NB4 (cell line): ENCODE data around the gene SIVA1.

ENCODE experiments used
- POLR2A ChIP-seq: IDR thresholded peaks from 2 replicates; pipeline ENCODE4 v1.6.1; 2011; ENCODE audit warnings: mild to moderate bottlenecking; ENCODE audit not compliant: insufficient read length; ENCODE audit errors: extremely low read depth
- TF ChIP-seq, protein P1 (sequence below): IDR thresholded peaks from one replicate; pipeline ENCODE4 v1.5.1; 2012; ENCODE audit warnings: low read depth, low read length
- TF ChIP-seq, protein P2 (sequence below): IDR thresholded peaks from 2 replicates; pipeline ENCODE4 v1.6.1; 2011; ENCODE audit warnings: low read depth, low read length

DNA sequence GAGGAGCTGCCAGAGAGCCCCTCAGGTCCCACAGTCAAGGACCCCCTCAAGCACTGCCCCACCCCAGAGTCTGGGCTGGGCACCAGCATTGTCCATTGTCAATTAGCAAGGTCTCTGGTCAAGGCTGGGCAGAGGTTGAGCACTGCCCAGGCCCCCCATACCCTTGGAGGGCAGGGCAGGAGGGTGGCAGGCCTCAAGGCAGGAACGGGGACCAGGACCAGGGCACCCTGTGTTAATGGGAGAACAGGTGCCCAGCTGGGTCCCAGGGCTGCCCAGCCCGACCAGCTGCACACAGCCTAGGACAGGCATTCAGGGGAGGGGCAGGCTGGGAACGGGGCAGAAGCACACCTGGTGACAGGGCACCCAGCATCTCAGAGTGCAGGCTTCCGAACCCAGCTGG lies 18.4 kb downstream of the SIVA1 start:
- TF ChIP-seq, protein P1, sequence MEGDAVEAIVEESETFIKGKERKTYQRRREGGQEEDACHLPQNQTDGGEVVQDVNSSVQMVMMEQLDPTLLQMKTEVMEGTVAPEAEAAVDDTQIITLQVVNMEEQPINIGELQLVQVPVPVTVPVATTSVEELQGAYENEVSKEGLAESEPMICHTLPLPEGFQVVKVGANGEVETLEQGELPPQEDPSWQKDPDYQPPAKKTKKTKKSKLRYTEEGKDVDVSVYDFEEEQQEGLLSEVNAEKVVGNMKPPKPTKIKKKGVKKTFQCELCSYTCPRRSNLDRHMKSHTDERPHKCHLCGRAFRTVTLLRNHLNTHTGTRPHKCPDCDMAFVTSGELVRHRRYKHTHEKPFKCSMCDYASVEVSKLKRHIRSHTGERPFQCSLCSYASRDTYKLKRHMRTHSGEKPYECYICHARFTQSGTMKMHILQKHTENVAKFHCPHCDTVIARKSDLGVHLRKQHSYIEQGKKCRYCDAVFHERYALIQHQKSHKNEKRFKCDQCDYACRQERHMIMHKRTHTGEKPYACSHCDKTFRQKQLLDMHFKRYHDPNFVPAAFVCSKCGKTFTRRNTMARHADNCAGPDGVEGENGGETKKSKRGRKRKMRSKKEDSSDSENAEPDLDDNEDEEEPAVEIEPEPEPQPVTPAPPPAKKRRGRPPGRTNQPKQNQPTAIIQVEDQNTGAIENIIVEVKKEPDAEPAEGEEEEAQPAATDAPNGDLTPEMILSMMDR = no peak
- TF ChIP-seq POLR2A = no peak
- TF ChIP-seq, protein P2, sequence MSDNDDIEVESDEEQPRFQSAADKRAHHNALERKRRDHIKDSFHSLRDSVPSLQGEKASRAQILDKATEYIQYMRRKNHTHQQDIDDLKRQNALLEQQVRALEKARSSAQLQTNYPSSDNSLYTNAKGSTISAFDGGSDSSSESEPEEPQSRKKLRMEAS = no peak
